ENCODE measurements around the gene DOCK1.

The DOCK1 gene

GRCh38 chr10:127234306-127234800 is 329.1 kb downstream of the DOCK1 start:
- ATAC-seq (ENCODE audit: insufficient read depth, low read depth), result no peak
- Histone ChIP-seq H3K27ac (ENCODE audit: low read length) (no peak overlapping the region), H3K79me2 (ENCODE audit: insufficient read depth, low read length) (no peaks in the 10 kb centered on the region), H3K27me3 (ENCODE audit: insufficient read depth, low read length, poor library complexity) (no peaks in the 10 kb centered on the region), H3K4me3 (ENCODE audit: low read depth in 1 of 2, low read length in 2 of 2) (no peak overlapping the region), H3K9me3 (ENCODE audit: insufficient read depth, low read length, severe bottlenecking) (no peaks in the 10 kb centered on the region), H3K4me1 (ENCODE audit: insufficient read depth, low read length) (no peaks in the 10 kb centered on the region), H3K9ac (ENCODE audit: low read depth, low read length) (no peak overlapping the region), H2AFZ (ENCODE audit: low read depth, low read length) (no peak overlapping the region), H4K20me1 (ENCODE audit: insufficient read depth, low read length) (no peaks in the 10 kb centered on the region), H3K36me3 (ENCODE audit: insufficient read depth, low read length) (no peaks in the 10 kb centered on the region), H3K4me2 (ENCODE audit: insufficient read depth, low read length) (no peak overlapping the region)
- TF ChIP-seq, protein P1, sequence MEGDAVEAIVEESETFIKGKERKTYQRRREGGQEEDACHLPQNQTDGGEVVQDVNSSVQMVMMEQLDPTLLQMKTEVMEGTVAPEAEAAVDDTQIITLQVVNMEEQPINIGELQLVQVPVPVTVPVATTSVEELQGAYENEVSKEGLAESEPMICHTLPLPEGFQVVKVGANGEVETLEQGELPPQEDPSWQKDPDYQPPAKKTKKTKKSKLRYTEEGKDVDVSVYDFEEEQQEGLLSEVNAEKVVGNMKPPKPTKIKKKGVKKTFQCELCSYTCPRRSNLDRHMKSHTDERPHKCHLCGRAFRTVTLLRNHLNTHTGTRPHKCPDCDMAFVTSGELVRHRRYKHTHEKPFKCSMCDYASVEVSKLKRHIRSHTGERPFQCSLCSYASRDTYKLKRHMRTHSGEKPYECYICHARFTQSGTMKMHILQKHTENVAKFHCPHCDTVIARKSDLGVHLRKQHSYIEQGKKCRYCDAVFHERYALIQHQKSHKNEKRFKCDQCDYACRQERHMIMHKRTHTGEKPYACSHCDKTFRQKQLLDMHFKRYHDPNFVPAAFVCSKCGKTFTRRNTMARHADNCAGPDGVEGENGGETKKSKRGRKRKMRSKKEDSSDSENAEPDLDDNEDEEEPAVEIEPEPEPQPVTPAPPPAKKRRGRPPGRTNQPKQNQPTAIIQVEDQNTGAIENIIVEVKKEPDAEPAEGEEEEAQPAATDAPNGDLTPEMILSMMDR (IDR thresholded peaks at IDR 0.05; ENCODE audit: borderline replicate concordance, extremely low read depth, low read length, poor library complexity, severe bottlenecking), result no peak
- no peak for TF ChIP-seq EZH2 (IDR thresholded peaks at IDR 0.05; ENCODE audit: borderline replicate concordance, low read depth, low read length, severe bottlenecking)
- no peak for DNase-seq

GRCh38 chr10:127236266-127236665 is 331.0 kb downstream of the DOCK1 start:
- H3K27ac ChIP-seq (ENCODE audit: low read length), result no peak overlapping the region
- DNase-seq, result no peak
- TF ChIP-seq, protein P1 (IDR thresholded peaks at IDR 0.05; ENCODE audit: borderline replicate concordance, extremely low read depth, low read length, poor library complexity, severe bottlenecking), result no peak
- no peak for TF ChIP-seq EZH2 (IDR thresholded peaks at IDR 0.05; ENCODE audit: borderline replicate concordance, low read depth, low read length, severe bottlenecking)

GRCh38 chr10:127242914-127243313 is 337.7 kb downstream of the DOCK1 start:
- TF ChIP-seq EZH2 (IDR thresholded peaks at IDR 0.05; ENCODE audit: borderline replicate concordance, low read depth, low read length, severe bottlenecking), result no peak
- TF ChIP-seq, protein P1 (IDR thresholded peaks at IDR 0.05; ENCODE audit: borderline replicate concordance, extremely low read depth, low read length, poor library complexity, severe bottlenecking), result no peak
- Histone ChIP-seq H3K4me1 (ENCODE audit: insufficient read depth, low read length) (no peaks in the 10 kb centered on the region), H2AFZ (ENCODE audit: low read depth, low read length) (no peak overlapping the region), H3K4me2 (ENCODE audit: insufficient read depth, low read length) (no peak overlapping the region), H3K27me3 (ENCODE audit: insufficient read depth, low read length, poor library complexity) (no peaks in the 10 kb centered on the region), H3K79me2 (ENCODE audit: insufficient read depth, low read length) (no peaks in the 10 kb centered on the region), H3K9me3 (ENCODE audit: insufficient read depth, low read length, severe bottlenecking) (no peaks in the 10 kb centered on the region), H3K36me3 (ENCODE audit: insufficient read depth, low read length) (no peaks in the 10 kb centered on the region), H3K27ac (ENCODE audit: low read length) (no peak overlapping the region), H4K20me1 (ENCODE audit: insufficient read depth, low read length) (no peaks in the 10 kb centered on the region), H3K4me3 (ENCODE audit: low read depth in 1 of 2, low read length in 2 of 2) (no peak overlapping the region), H3K9ac (ENCODE audit: low read depth, low read length) (no peak overlapping the region)
- DNase-seq, result no peak
- no peak for ATAC-seq (ENCODE audit: insufficient read depth, low read depth)

More at GRCh38 chr10:127236266-127236665, 331.0 kb downstream of the DOCK1 start:
- Histone ChIP-seq H4K20me1 (ENCODE audit: insufficient read depth, low read length) (no peaks in the 10 kb centered on the region), H2AFZ (ENCODE audit: low read depth, low read length) (no peak overlapping the region), H3K4me3 (ENCODE audit: low read depth in 1 of 2, low read length in 2 of 2) (no peak overlapping the region), H3K27me3 (ENCODE audit: insufficient read depth, low read length, poor library complexity) (no peaks in the 10 kb centered on the region), H3K79me2 (ENCODE audit: insufficient read depth, low read length) (no peaks in the 10 kb centered on the region), H3K9me3 (ENCODE audit: insufficient read depth, low read length, severe bottlenecking) (no peaks in the 10 kb centered on the region), H3K36me3 (ENCODE audit: insufficient read depth, low read length) (no peaks in the 10 kb centered on the region), H3K4me1 (ENCODE audit: insufficient read depth, low read length) (no peaks in the 10 kb centered on the region), H3K4me2 (ENCODE audit: insufficient read depth, low read length) (no peak overlapping the region), H3K9ac (ENCODE audit: low read depth, low read length) (no peak overlapping the region)
- ATAC-seq (ENCODE audit: insufficient read depth, low read depth), result no peak

All from DND-41 (cell line).